ENCODE results near the gene TLCD5. TPM values are rescaled to one million over a fixed set of nuclear protein-coding genes. Genes with fewer than 3 reads are reported as not detected.

The TLCD5 gene
- total RNA-seq, 6 experiments from 2014 or later, result 0.07 to 1.3 (median 0.38) TPM

GRCh38 chr11:120342678-120343077 lies 17.6 kb downstream of the TLCD5 start:
- Histone ChIP-seq H3K27me3 (no peaks in the 10 kb centered on the region), H3K4me1 (peaks cover 0 to 72% (median 22%) of the 10 kb centered on the region in 4 donors), H3K9me3 (no peaks in the 10 kb centered on the region), H3K4me3 (no peak overlapping the region), H3K36me3 (no peaks in the 10 kb centered on the region), H3K27ac (no peak overlapping the region)
- ATAC-seq (no peak), DNase-seq (no peak)
- intact Hi-C loops (cut with DNase I), result no loop called here
- 45% methylated on average over 3 of the region's 3 CpGs for WGBS (ENCODE audit: insufficient coverage, low coverage, low lambda C conversion rate, missing lambda C conversion rate)
- TF ChIP-seq POLR2A (IDR thresholded peaks at IDR 0.05), result no peak
- no peak for TF ChIP-seq CTCF (IDR thresholded peaks at IDR 0.05)

DNA sequence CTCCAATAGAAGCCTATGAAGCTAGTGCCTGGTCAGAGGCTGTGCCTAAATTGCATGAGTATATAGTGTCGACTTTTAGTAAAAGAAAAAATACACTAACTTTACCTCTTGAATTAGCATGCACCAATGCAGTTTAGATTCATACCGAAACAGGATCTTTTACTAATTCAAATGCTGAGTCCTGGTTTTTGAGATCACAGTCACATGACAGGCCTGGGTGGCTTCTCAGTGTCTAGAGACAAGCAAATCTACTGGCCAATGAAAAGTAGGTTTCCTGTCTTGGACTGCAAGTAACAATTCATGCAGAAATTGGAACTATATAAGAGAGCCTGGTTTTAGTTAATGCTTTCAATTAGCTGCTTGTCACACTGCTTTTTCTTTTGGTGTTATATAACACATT lies 18.3 kb downstream of the TLCD5 start:
- peak overlapping the region in 1 of 3 donors; percentile 3 for H3K27ac ChIP-seq
- no peaks in the 10 kb centered on the region for H3K9me3 ChIP-seq
- ATAC-seq (peak; percentile 2 to 41 (median 26)), DNase-seq (no peak)
- intact Hi-C loops (cut with DNase I), result no loop called here
- H3K4me3 ChIP-seq, result no peak overlapping the region
- TF ChIP-seq CTCF (IDR thresholded peaks at IDR 0.05), result no peak
- TF ChIP-seq POLR2A (IDR thresholded peaks at IDR 0.05), result no peak
- 49% methylated on average over 2 of the region's 2 CpGs for WGBS (ENCODE audit: insufficient coverage, low coverage, low lambda C conversion rate, missing lambda C conversion rate)
- no peaks in the 10 kb centered on the region for H3K27me3 ChIP-seq
- H3K36me3 ChIP-seq, result no peaks in the 10 kb centered on the region
- H3K4me1 ChIP-seq, result peaks cover 0 to 80% (median 22%) of the 10 kb centered on the region in 4 donors

DNA sequence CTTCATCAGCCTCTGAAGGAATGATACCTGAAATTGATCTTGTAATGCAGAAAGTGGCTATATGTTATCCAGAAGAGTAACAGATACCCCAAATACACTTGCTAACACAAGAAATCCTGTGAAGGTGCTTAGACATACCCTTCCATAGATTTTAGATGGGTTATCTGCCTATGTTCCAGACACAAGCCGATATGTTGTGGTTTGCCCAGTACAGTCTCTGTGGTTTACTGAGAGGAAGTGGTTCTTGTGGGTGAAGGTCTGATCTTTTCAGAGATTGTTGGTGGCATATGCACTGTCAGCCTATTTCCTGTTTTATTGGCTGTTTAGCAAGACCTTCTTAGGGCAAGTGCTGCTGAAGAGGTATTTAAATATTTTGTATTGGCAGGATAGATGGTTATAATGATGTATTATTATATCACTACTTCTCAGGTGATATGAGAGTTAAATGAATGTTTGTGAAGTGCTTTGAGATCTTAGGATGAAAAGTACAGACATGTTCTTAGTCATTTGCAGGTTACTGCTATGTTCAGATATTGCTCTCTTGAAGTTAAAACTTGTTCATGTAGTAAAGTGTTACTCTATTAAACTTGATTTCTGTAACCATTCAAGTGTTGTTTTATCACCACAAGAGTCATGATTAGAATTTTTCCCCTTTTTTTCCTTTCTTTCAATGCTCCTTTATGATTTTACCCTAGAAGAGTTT lies 19.4 kb downstream of the TLCD5 start:
- H3K4me3 ChIP-seq, result no peak overlapping the region
- WGBS (ENCODE audit: insufficient coverage, low coverage, low lambda C conversion rate, missing lambda C conversion rate), result 23% methylated on average over 1 of the region's 1 CpG
- no peak for TF ChIP-seq CTCF (IDR thresholded peaks at IDR 0.05)
- TF ChIP-seq POLR2A (IDR thresholded peaks at IDR 0.05), result no peak
- no peak overlapping the region for H3K27ac ChIP-seq
- intact Hi-C loops (cut with DNase I), result no loop called here
- no peaks in the 10 kb centered on the region for H3K36me3 ChIP-seq
- ATAC-seq (peak; percentile 7 to 23 (median 22)), DNase-seq (no peak)
- no peaks in the 10 kb centered on the region for H3K27me3 ChIP-seq
- H3K4me1 ChIP-seq, result peaks cover 0 to 84% (median 25%) of the 10 kb centered on the region in 4 donors
- no peaks in the 10 kb centered on the region for H3K9me3 ChIP-seq

DNA sequence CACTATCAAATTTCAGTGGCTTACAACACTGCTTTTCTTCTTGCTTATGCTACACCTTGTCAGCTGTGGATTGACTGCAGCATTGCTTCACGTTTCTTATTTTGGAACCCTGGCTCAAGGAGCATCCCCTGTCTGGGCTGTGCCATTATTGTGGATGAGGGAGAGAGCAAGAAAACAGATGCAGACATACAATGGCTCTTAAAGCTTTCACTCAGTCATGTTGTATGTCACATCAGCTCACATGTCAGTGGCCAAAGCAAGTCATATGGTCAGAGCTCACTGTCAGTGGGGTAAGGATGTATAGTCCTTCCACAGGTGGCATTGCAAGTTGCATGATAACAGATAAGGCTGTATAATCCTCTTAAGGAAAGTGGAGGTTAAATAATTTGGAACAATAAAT lies 21.1 kb downstream of the TLCD5 start:
- ATAC-seq, result peak in 2 of 4 donors; percentile 17
- H3K36me3 ChIP-seq, result no peaks in the 10 kb centered on the region
- H3K9me3 ChIP-seq, result no peaks in the 10 kb centered on the region
- intact Hi-C loops (cut with DNase I), result no loop called here
- WGBS (ENCODE audit: insufficient coverage, low coverage, low lambda C conversion rate, missing lambda C conversion rate), result 0% methylated on average over 1 of the region's 1 CpG
- DNase-seq, result no peak
- H3K4me1 ChIP-seq, result peaks cover 0 to 80% (median 26%) of the 10 kb centered on the region in 4 donors
- no peaks in the 10 kb centered on the region for H3K27me3 ChIP-seq
- TF ChIP-seq POLR2A (IDR thresholded peaks at IDR 0.05), result no peak
- TF ChIP-seq CTCF (IDR thresholded peaks at IDR 0.05), result no peak
- H3K4me3 ChIP-seq, result no peak overlapping the region
- peak overlapping the region in 2 of 3 donors; percentile 38 to 64 for H3K27ac ChIP-seq

All from right lobe of liver (tissue), 6 donors.